CD8-positive, alpha-beta memory T cell (primary cell): ENCODE measurements around the gene ANO6. TPM values are rescaled to one million over a fixed set of nuclear protein-coding genes. Genes with fewer than 3 reads are reported as not detected.

Experiments used
- CTCF ChIA-PET: fragments of 350-600 bp; sonication (Branson Sonifier 250); formaldehyde crosslinking; loops from one replicate; lab custom pipeline; 2021; ENCODE audit warnings: antibody characterized with exemption; lab: Charles Lee
- POLR2A ChIA-PET: fragments of 350-600 bp; sonication (Branson Sonifier 250); formaldehyde crosslinking; loops from one replicate; lab custom pipeline; 2021; ENCODE audit warnings: antibody characterized with exemption; lab: Charles Lee
- DNase-seq, 5 donors: peaks; one replicate each; pipeline versions ENCODE4 v3.0.0 to v3.0.0-alpha.2; 2020 to 2022; ENCODE audit warnings: mixed read lengths in 1 of 5
- H3K27ac ChIP-seq: one replicate; pipeline ENCODE4 v1.7.0; 2013; ENCODE audit warnings: low read depth, mild to moderate bottlenecking, low read length, moderate library complexity
- H3K27me3 ChIP-seq: 2 replicates; pipeline ENCODE4 v1.7.0; 2013; ENCODE audit warnings: low read length, mild to moderate bottlenecking; ENCODE audit not compliant: insufficient read depth, poor library complexity, severe bottlenecking
- H3K36me3 ChIP-seq: 2 replicates; pipeline ENCODE4 v1.7.0; 2013; ENCODE audit warnings: mild to moderate bottlenecking, low read length, moderate library complexity; ENCODE audit not compliant: insufficient read depth
- H3K4me1 ChIP-seq: 2 replicates; pipeline ENCODE4 v1.7.0; 2013; ENCODE audit warnings: mild to moderate bottlenecking, low read length, moderate library complexity; ENCODE audit not compliant: insufficient read depth
- H3K4me3 ChIP-seq: 2 replicates; pipeline ENCODE4 v1.7.0; 2013; ENCODE audit warnings: mild to moderate bottlenecking, low read length
- H3K9me3 ChIP-seq: 2 replicates; pipeline ENCODE4 v1.7.0; 2013; ENCODE audit warnings: mild to moderate bottlenecking, low read length
- H3K27ac Mint-ChIP-seq, 8 donors: one replicate each; pipeline ENCODE4 v1.8.0; 2020 to 2021; ENCODE audit warnings: mixed read lengths in 8 of 8, mild to moderate bottlenecking in 6 of 8, inconsistent platforms in 3 of 8, moderate library complexity in 3 of 8
- H3K27me3 Mint-ChIP-seq, 2 donors: one replicate each; pipeline ENCODE4 v1.8.0; 2020 to 2021; ENCODE audit warnings: mixed read lengths in 2 of 2, mild to moderate bottlenecking in 1 of 2, moderate library complexity in 1 of 2
- H3K36me3 Mint-ChIP-seq, 3 donors: one replicate each; pipeline ENCODE4 v1.8.0; 2020 to 2021; ENCODE audit warnings: mixed read lengths in 3 of 3, inconsistent platforms in 1 of 3, mild to moderate bottlenecking in 1 of 3
- H3K4me1 Mint-ChIP-seq, 3 donors: one replicate each; pipeline ENCODE4 v1.8.0; 2020 to 2021; ENCODE audit warnings: mixed read lengths in 3 of 3, inconsistent platforms in 1 of 3, mild to moderate bottlenecking in 1 of 3
- H3K4me3 Mint-ChIP-seq, 7 donors: one replicate each; pipeline ENCODE4 v1.8.0; 2020 to 2021; ENCODE audit warnings: mixed read lengths in 7 of 7, mild to moderate bottlenecking in 6 of 7, moderate library complexity in 4 of 7, inconsistent platforms in 2 of 7
- H3K9me3 Mint-ChIP-seq, 5 donors: one replicate each; pipeline ENCODE4 v1.8.0; 2020 to 2022; ENCODE audit warnings: mixed read lengths in 5 of 5, mild to moderate bottlenecking in 3 of 5, moderate library complexity in 2 of 5, inconsistent platforms in 1 of 5
- polyA plus RNA-seq: library from polyadenylated mRNA; unstranded; fragments of 300-500 nt; fragmentation: Illumina TruSeq; gene quantifications from one replicate; pipeline ENCODE4 v1.2.3, GENCODE V29; 2021
- total RNA-seq, 2 experiments: library from RNA; stranded (reverse); gene quantifications; one replicate each; pipeline ENCODE4 v1.2.3, GENCODE V29; 2021

ANO6 gene
- total and polyA plus RNA-seq, 3 experiments from 2014 or later: 19.7 to 26.1 (median 20.0) TPM

DNA sequence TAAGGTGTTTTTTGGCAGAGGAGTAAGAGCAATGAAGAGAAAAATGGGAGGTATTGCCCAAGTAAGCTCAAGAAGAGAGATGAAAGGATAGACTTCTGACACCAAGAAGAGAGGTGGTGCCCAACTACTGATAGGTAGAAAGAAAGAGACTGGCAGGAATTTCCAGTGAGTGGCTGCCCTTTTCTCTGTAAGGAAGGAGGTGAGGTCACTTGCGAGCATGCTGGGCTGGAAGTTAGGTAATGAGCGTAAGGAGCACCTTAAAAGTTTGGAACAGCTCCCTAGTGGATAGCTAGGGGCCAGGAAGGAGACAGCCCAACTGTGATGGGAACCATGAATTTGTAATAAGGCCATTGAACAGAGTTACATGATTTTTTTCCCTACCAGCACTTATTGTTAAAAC, 127.0 kb downstream of the ANO6 start:
- no peak for DNase-seq
- Mint-ChIP-seq H3K27ac (no peak overlapping the region), H3K4me1 (no peaks in the 10 kb centered on the region), H3K9me3 (no peaks in the 10 kb centered on the region), H3K27me3 (no peaks in the 10 kb centered on the region), H3K36me3 (peaks cover 0 to 23% (median 15%) of the 10 kb centered on the region in 3 donors), H3K4me3 (no peak overlapping the region)
- H3K27me3 ChIP-seq: no peaks in the 10 kb centered on the region
- no peak overlapping the region for H3K27ac ChIP-seq
- POLR2A ChIA-PET: no interaction called here
- CTCF ChIA-PET: no interaction called here
- no peak overlapping the region for H3K4me3 ChIP-seq
- no peaks in the 10 kb centered on the region for H3K9me3 ChIP-seq
- no peaks in the 10 kb centered on the region for H3K36me3 ChIP-seq
- H3K4me1 ChIP-seq: no peaks in the 10 kb centered on the region

DNA sequence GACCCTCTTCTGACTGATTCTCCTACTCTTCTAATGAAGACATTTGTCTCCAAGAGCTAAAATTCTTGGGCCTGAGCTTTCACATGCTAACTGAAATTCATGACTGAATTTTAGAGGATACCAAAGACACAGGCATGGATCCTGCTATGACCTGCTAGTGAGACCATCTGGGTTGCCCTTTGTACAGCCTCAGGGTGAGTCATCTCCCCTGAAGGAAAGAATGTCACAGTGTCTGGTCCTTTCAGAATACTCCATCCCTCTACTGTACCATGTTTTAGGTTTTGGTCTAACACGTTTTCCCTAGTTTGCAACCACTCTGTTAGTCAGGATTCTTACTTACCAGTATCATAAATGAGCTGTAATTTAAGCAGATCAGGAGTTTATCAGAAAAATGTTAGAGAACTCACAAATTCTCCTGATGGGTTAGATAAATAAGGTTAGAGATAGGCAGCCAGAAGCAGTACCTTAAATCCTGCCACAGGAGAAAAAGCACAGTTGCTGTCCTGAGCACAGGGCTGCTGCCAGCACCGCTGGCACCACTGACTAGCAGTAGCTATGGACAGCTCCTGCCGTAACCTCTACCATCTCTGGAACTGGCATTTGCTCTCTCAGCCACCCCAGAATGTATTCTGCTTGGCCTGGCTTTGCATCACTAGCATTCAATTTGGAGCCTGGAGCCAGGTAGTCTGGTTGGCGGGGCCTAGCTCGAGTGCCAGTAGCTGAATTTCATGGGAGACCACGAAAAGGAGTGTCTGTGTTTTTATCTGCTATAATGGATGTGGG, 127.6 kb downstream of the ANO6 start:
- Histone ChIP-seq H3K4me1 (no peaks in the 10 kb centered on the region), H3K4me3 (no peak overlapping the region), H3K27me3 (no peaks in the 10 kb centered on the region), H3K36me3 (peaks cover 4% of the 10 kb centered on the region), H3K27ac (no peak overlapping the region), H3K9me3 (no peaks in the 10 kb centered on the region)
- Mint-ChIP-seq H3K27me3 (no peaks in the 10 kb centered on the region), H3K36me3 (peaks cover 0 to 28% (median 21%) of the 10 kb centered on the region in 3 donors), H3K27ac (no peak overlapping the region), H3K9me3 (no peaks in the 10 kb centered on the region), H3K4me1 (no peaks in the 10 kb centered on the region), H3K4me3 (no peak overlapping the region)
- ChIA-PET POLR2A (no interaction called here), CTCF (no interaction called here)
- DNase-seq: no peak

- no peak overlapping the region for H3K4me3 ChIP-seq
- ChIA-PET POLR2A (no interaction called here), CTCF (no interaction called here)
- Mint-ChIP-seq H3K4me3 (no peak overlapping the region), H3K36me3 (peaks cover 21 to 62% (median 47%) of the 10 kb centered on the region in 3 donors), H3K9me3 (no peaks in the 10 kb centered on the region), H3K27me3 (no peaks in the 10 kb centered on the region), H3K27ac (no peak overlapping the region), H3K4me1 (peaks cover 0 to 4% (median 1%) of the 10 kb centered on the region in 3 donors)
- peaks cover 7% of the 10 kb centered on the region for H3K36me3 ChIP-seq
- H3K27me3 ChIP-seq: no peaks in the 10 kb centered on the region
- H3K4me1 ChIP-seq: no peaks in the 10 kb centered on the region
- no peaks in the 10 kb centered on the region for H3K9me3 ChIP-seq
- H3K27ac ChIP-seq: no peak overlapping the region
- no peak for DNase-seq
These were observed 132.4 kb downstream of the ANO6 start for GRCh38 chr12:45348311-45348710.

DNA sequence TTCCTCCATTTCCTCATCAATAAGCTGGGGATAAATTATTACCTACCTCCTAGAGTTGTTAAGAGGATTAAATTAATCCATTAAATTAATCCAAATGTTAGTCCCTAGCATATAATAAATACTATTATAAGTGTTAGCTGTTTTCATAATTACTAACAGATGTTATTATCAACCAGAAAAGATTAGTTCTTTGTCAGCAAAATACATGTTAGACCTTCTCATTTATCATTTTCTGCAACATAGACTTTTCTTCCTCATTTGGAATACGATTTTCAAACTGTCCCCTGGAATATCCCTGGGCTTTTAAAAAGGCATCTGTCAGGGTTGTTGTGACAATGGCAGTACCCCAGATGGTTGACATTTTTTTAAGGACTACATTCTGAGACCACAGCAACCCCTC, 133.1 kb downstream of the ANO6 start:
- peaks cover 7% of the 10 kb centered on the region for H3K36me3 ChIP-seq
- H3K27ac ChIP-seq: no peak overlapping the region
- no peak for DNase-seq
- peaks cover 5 to 10% (median 5%) of the 10 kb centered on the region in 3 donors for H3K4me1 Mint-ChIP-seq
- no peaks in the 10 kb centered on the region for H3K27me3 ChIP-seq
- H3K9me3 Mint-ChIP-seq: no peaks in the 10 kb centered on the region
- H3K4me3 Mint-ChIP-seq: no peak overlapping the region
- peaks cover 21 to 66% (median 48%) of the 10 kb centered on the region in 3 donors for H3K36me3 Mint-ChIP-seq
- H3K27ac Mint-ChIP-seq: no peak overlapping the region
- ChIA-PET POLR2A (no interaction called here), CTCF (no interaction called here)
- H3K4me1 ChIP-seq: no peaks in the 10 kb centered on the region
- H3K4me3 ChIP-seq: no peak overlapping the region
- H3K9me3 ChIP-seq: no peaks in the 10 kb centered on the region
- H3K27me3 Mint-ChIP-seq: no peaks in the 10 kb centered on the region

DNA sequence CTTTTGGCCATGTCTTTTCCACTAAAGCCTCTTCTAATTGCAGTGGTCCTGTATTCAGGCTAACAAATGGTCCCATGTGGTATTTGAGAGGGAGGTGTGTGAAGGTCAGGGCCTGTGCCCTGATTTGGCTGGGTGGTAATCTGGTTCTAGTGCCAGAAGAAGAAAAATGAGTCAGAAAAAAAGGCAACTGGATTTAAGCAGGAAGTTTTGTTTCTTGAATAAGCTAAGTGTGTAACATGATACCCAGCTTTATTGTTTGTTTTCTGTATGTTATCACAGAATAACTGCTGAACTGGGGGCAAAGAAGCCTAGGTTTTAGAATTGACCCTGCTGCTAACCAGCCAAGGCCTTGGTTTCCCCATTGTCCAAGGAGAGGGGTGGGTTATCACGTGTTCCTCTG, 134.0 kb downstream of the ANO6 start:
- H3K9me3 ChIP-seq: no peaks in the 10 kb centered on the region
- no peak overlapping the region for H3K27ac Mint-ChIP-seq
- H3K4me1 ChIP-seq: no peaks in the 10 kb centered on the region
- H3K27ac ChIP-seq: no peak overlapping the region
- no peak overlapping the region for H3K4me3 ChIP-seq
- H3K36me3 ChIP-seq: peaks cover 7% of the 10 kb centered on the region
- no peak for DNase-seq
- peaks cover 8 to 17% (median 11%) of the 10 kb centered on the region in 3 donors for H3K4me1 Mint-ChIP-seq
- H3K4me3 Mint-ChIP-seq: no peak overlapping the region
- no peaks in the 10 kb centered on the region for H3K9me3 Mint-ChIP-seq
- ChIA-PET POLR2A (no interaction called here), CTCF (no interaction called here)
- peaks cover 21 to 64% (median 49%) of the 10 kb centered on the region in 3 donors for H3K36me3 Mint-ChIP-seq
- no peaks in the 10 kb centered on the region for H3K27me3 Mint-ChIP-seq
- no peaks in the 10 kb centered on the region for H3K27me3 ChIP-seq

GRCh38 chr12:45350861-45351260, 135.0 kb downstream of the ANO6 start:
- ChIA-PET CTCF (no interaction called here), POLR2A (no interaction called here)
- Histone ChIP-seq H3K4me3 (no peak overlapping the region), H3K27ac (no peak overlapping the region), H3K36me3 (peaks cover 7% of the 10 kb centered on the region), H3K9me3 (no peaks in the 10 kb centered on the region), H3K27me3 (no peaks in the 10 kb centered on the region), H3K4me1 (no peaks in the 10 kb centered on the region)
- DNase-seq: no peak
- Mint-ChIP-seq H3K36me3 (peaks cover 21 to 68% (median 55%) of the 10 kb centered on the region in 3 donors), H3K27me3 (no peaks in the 10 kb centered on the region), H3K4me1 (peaks cover 8 to 17% (median 11%) of the 10 kb centered on the region in 3 donors), H3K4me3 (no peak overlapping the region), H3K27ac (peak overlapping the region in 1 of 8 donors; percentile 28), H3K9me3 (no peaks in the 10 kb centered on the region)

GRCh38 chr12:45351921-45352670, 136.2 kb downstream of the ANO6 start:
- ChIA-PET POLR2A (no interaction called here), CTCF (interaction anchor here (0.7 kb wide), 1 partner anchor 11 kb away, joined by 3 read pairs; no protein-coding TSS in a partner anchor)
- Mint-ChIP-seq H3K27ac (peak overlapping the region in 3 of 8 donors; percentile 2 to 54 (median 10)), H3K36me3 (peaks cover 21 to 73% (median 54%) of the 10 kb centered on the region in 3 donors), H3K4me3 (no peak overlapping the region), H3K4me1 (peaks cover 8 to 17% (median 11%) of the 10 kb centered on the region in 3 donors), H3K9me3 (no peaks in the 10 kb centered on the region), H3K27me3 (no peaks in the 10 kb centered on the region)
- Histone ChIP-seq H3K9me3 (no peaks in the 10 kb centered on the region), H3K4me1 (no peaks in the 10 kb centered on the region), H3K27me3 (no peaks in the 10 kb centered on the region), H3K36me3 (peaks cover 7% of the 10 kb centered on the region), H3K4me3 (no peak overlapping the region), H3K27ac (no peak overlapping the region)
- DNase-seq: no peak

DNA sequence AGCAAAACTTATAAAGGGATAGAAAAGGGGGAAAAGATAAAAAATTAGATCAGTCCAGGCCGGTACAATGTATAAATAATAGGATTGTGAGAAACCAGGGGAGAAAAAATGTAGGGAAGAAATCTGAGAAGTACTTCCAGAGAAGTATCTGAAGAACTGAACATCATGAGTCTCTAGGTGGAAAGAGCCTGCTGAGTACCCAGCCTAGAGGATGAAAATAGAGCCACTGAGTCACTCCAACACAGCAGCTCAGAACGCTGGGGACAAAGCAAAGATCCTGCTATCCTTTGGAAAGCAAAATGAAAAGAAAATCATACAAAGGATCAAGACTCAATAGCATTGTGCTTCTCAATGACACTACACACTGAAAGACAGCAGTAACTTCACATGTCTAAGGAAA, 138.0 kb downstream of the ANO6 start:
- no peaks in the 10 kb centered on the region for H3K4me1 ChIP-seq
- no peak for DNase-seq
- H3K4me3 ChIP-seq: no peak overlapping the region
- H3K27me3 Mint-ChIP-seq: no peaks in the 10 kb centered on the region
- H3K27me3 ChIP-seq: no peaks in the 10 kb centered on the region
- no peak overlapping the region for H3K27ac ChIP-seq
- POLR2A ChIA-PET: no interaction called here
- no peaks in the 10 kb centered on the region for H3K9me3 ChIP-seq
- H3K9me3 Mint-ChIP-seq: no peaks in the 10 kb centered on the region
- H3K36me3 Mint-ChIP-seq: peaks cover 23 to 70% (median 50%) of the 10 kb centered on the region in 3 donors
- peak overlapping the region in 6 of 8 donors; percentile 14 to 47 (median 30) for H3K27ac Mint-ChIP-seq
- CTCF ChIA-PET: no interaction called here
- H3K36me3 ChIP-seq: no peaks in the 10 kb centered on the region
- H3K4me1 Mint-ChIP-seq: peaks cover 8 to 17% (median 11%) of the 10 kb centered on the region in 3 donors
- H3K4me3 Mint-ChIP-seq: no peak overlapping the region
